ENCODE data around the gene PPP1R7. TPM values are rescaled to one million over a fixed set of nuclear protein-coding genes. Genes with fewer than 3 reads are reported as not detected.

PPP1R7 gene
- total and polyA plus RNA-seq, 4 donors = 40.6 to 101 (median 83.4) TPM

DNA sequence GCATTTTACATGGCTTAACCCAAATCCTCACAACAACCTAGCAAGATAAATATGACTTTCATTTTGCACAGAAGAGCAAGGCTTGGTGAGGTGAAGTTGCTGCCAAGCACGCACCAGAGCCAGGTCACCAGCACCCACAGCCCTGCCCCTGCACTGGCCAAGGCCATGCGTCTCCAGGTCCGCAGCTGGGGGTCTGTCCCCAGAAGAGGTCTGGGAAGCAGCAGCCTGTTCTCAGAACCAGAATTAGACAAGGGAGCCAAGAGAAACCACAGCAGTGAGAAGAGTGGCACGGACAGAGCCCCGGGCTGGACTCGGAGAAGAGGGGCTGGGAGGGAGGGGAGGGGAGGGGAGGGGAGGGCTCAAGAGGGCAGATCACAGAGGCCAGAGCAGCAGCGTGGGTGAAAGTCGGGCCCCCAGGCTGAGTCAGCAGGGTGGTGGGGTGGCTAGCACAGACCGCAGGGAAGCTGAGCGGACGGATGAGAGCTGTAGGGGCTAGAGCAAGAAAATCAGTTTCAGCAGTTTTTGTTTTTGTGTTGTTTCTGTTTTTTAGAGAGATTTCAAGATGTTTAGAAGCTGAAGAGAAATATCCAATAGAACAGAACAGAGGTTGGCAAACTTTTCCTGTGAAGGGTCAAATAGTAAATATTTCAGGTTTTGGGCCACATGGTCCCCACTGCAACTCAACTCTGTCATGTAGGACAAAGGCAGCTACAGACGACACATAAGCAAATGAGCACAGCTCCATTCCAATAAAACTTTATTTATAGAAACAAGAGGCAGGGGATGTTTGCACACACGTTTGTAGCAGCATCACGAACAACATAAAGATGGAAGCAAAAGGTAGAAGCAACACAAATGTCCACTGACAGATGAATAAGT lies 40.8 kb upstream of the PPP1R7 start:
- Histone ChIP-seq H3K9me3 (ENCODE audit: control insufficient read depth, insufficient read depth, low read length) (no peaks in the 10 kb centered on the region), H3K27ac (ENCODE audit: low read depth, low read length) (no peak overlapping the region), H3K4me3 (ENCODE audit: low read depth, low read length) (no peak overlapping the region), H3K27me3 (ENCODE audit: control insufficient read depth, insufficient read depth, low read length) (no peaks in the 10 kb centered on the region), H3K36me3 (ENCODE audit: control insufficient read depth, insufficient read depth, low read length) (peaks cover 54% of the 10 kb centered on the region), H3K4me1 (ENCODE audit: control insufficient read depth, insufficient read depth, low read length) (no peaks in the 10 kb centered on the region)
- 97% methylated on average over 9 of the region's 14 CpGs for WGBS (ENCODE audit: insufficient coverage)
- no peak for DNase-seq (ENCODE audit: low read depth in 4 of 6, low spot score in 6 of 6)

GRCh38 chr2:241110089-241110606 lies 40.1 kb upstream of the PPP1R7 start:
- no peak overlapping the region for H3K27ac ChIP-seq (ENCODE audit: low read depth, low read length)
- WGBS (ENCODE audit: insufficient coverage) = 87% methylated on average over 9 of the region's 9 CpGs

GRCh38 chr2:241110607-241111439 lies 39.4 kb upstream of the PPP1R7 start:
- Histone ChIP-seq H3K36me3 (ENCODE audit: control insufficient read depth, insufficient read depth, low read length) (peaks cover 60% of the 10 kb centered on the region), H3K4me1 (ENCODE audit: control insufficient read depth, insufficient read depth, low read length) (no peaks in the 10 kb centered on the region), H3K4me3 (ENCODE audit: low read depth, low read length) (no peak overlapping the region), H3K9me3 (ENCODE audit: control insufficient read depth, insufficient read depth, low read length) (no peaks in the 10 kb centered on the region), H3K27me3 (ENCODE audit: control insufficient read depth, insufficient read depth, low read length) (no peaks in the 10 kb centered on the region), H3K27ac (ENCODE audit: low read depth, low read length) (no peak overlapping the region)
- 89% methylated on average over 18 of the region's 19 CpGs for WGBS (ENCODE audit: insufficient coverage)
- no peak for DNase-seq (ENCODE audit: low read depth in 4 of 6, low spot score in 6 of 6)

More at GRCh38 chr2:241110089-241110606, 40.1 kb upstream of the PPP1R7 start:
- Histone ChIP-seq H3K36me3 (ENCODE audit: control insufficient read depth, insufficient read depth, low read length) (peaks cover 57% of the 10 kb centered on the region), H3K4me1 (ENCODE audit: control insufficient read depth, insufficient read depth, low read length) (no peaks in the 10 kb centered on the region), H3K4me3 (ENCODE audit: low read depth, low read length) (no peak overlapping the region), H3K9me3 (ENCODE audit: control insufficient read depth, insufficient read depth, low read length) (no peaks in the 10 kb centered on the region), H3K27me3 (ENCODE audit: control insufficient read depth, insufficient read depth, low read length) (no peaks in the 10 kb centered on the region)
- no peak for DNase-seq (ENCODE audit: low read depth in 4 of 6, low spot score in 6 of 6)

GRCh38 chr2:241111440-241111805 lies 38.8 kb upstream of the PPP1R7 start:
- 88% methylated on average over 9 of the region's 9 CpGs for WGBS (ENCODE audit: insufficient coverage)
- Histone ChIP-seq H3K27ac (ENCODE audit: low read depth, low read length) (no peak overlapping the region), H3K4me1 (ENCODE audit: control insufficient read depth, insufficient read depth, low read length) (no peaks in the 10 kb centered on the region), H3K9me3 (ENCODE audit: control insufficient read depth, insufficient read depth, low read length) (no peaks in the 10 kb centered on the region), H3K36me3 (ENCODE audit: control insufficient read depth, insufficient read depth, low read length) (peaks cover 65% of the 10 kb centered on the region), H3K27me3 (ENCODE audit: control insufficient read depth, insufficient read depth, low read length) (no peaks in the 10 kb centered on the region), H3K4me3 (ENCODE audit: low read depth, low read length) (no peak overlapping the region)
- DNase-seq (ENCODE audit: low read depth in 4 of 6, low spot score in 6 of 6) = no peak

- H3K9me3 ChIP-seq (ENCODE audit: control insufficient read depth, insufficient read depth, low read length) = no peaks in the 10 kb centered on the region
- H3K27me3 ChIP-seq (ENCODE audit: control insufficient read depth, insufficient read depth, low read length) = no peaks in the 10 kb centered on the region
- H3K4me1 ChIP-seq (ENCODE audit: control insufficient read depth, insufficient read depth, low read length) = no peaks in the 10 kb centered on the region
- H3K27ac ChIP-seq (ENCODE audit: low read depth, low read length) = no peak overlapping the region
- whole genome bisulfite sequencing (ENCODE audit: insufficient coverage) = 88% methylated on average over 14 of the region's 17 CpGs
- DNase-seq (ENCODE audit: low read depth in 4 of 6, low spot score in 6 of 6) = no peak
- H3K4me3 ChIP-seq (ENCODE audit: low read depth, low read length) = no peak overlapping the region
- H3K36me3 ChIP-seq (ENCODE audit: control insufficient read depth, insufficient read depth, low read length) = peaks cover 65% of the 10 kb centered on the region
Observed at GRCh38 chr2:241112046-241112445, 38.2 kb upstream of the PPP1R7 start.

GRCh38 chr2:241112592-241112991 lies 37.7 kb upstream of the PPP1R7 start:
- no peaks in the 10 kb centered on the region for H3K9me3 ChIP-seq (ENCODE audit: control insufficient read depth, insufficient read depth, low read length)
- no peak overlapping the region for H3K4me3 ChIP-seq (ENCODE audit: low read depth, low read length)
- peaks cover 63% of the 10 kb centered on the region for H3K36me3 ChIP-seq (ENCODE audit: control insufficient read depth, insufficient read depth, low read length)
- no peak overlapping the region for H3K27ac ChIP-seq (ENCODE audit: low read depth, low read length)
- no peak for DNase-seq (ENCODE audit: low read depth in 4 of 6, low spot score in 6 of 6)
- H3K4me1 ChIP-seq (ENCODE audit: control insufficient read depth, insufficient read depth, low read length) = no peaks in the 10 kb centered on the region
- WGBS (ENCODE audit: insufficient coverage) = 95% methylated on average over 7 of the region's 8 CpGs
- H3K27me3 ChIP-seq (ENCODE audit: control insufficient read depth, insufficient read depth, low read length) = no peaks in the 10 kb centered on the region

- H3K4me1 ChIP-seq (ENCODE audit: control insufficient read depth, insufficient read depth, low read length) = no peaks in the 10 kb centered on the region
Observed at GRCh38 chr2:241114836-241115235, 35.4 kb upstream of the PPP1R7 start.

DNA sequence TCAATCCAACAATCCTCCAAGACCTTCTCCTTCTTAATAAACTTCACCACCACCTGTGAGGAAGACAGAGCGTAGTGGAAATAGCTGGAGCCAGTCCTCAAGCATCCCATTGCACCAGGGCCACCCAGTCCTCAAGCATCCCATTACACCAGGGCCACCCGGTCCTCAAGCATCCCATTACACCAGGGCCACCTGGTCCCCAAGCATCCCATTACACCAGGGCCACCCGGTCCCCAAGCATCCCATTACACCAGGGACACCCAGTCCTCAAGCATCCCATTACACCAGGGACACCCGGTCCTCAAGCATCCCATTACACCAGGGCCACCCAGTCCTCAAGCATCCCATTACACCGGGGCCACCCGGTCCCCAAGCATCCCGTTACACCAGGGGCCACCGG lies 34.9 kb upstream of the PPP1R7 start:
- Histone ChIP-seq H3K27me3 (ENCODE audit: control insufficient read depth, insufficient read depth, low read length) (no peaks in the 10 kb centered on the region), H3K4me1 (ENCODE audit: control insufficient read depth, insufficient read depth, low read length) (no peaks in the 10 kb centered on the region), H3K4me3 (ENCODE audit: low read depth, low read length) (no peak overlapping the region), H3K36me3 (ENCODE audit: control insufficient read depth, insufficient read depth, low read length) (peaks cover 53% of the 10 kb centered on the region), H3K9me3 (ENCODE audit: control insufficient read depth, insufficient read depth, low read length) (no peaks in the 10 kb centered on the region), H3K27ac (ENCODE audit: low read depth, low read length) (no peak overlapping the region)
- no peak for DNase-seq (ENCODE audit: low read depth in 4 of 6, low spot score in 6 of 6)
- WGBS (ENCODE audit: insufficient coverage) = 97% methylated on average over 8 of the region's 8 CpGs

More at GRCh38 chr2:241114836-241115235, 35.4 kb upstream of the PPP1R7 start:
- Histone ChIP-seq H3K36me3 (ENCODE audit: control insufficient read depth, insufficient read depth, low read length) (peaks cover 54% of the 10 kb centered on the region), H3K4me3 (ENCODE audit: low read depth, low read length) (no peak overlapping the region), H3K27me3 (ENCODE audit: control insufficient read depth, insufficient read depth, low read length) (no peaks in the 10 kb centered on the region), H3K27ac (ENCODE audit: low read depth, low read length) (no peak overlapping the region), H3K9me3 (ENCODE audit: control insufficient read depth, insufficient read depth, low read length) (no peaks in the 10 kb centered on the region)
- WGBS (ENCODE audit: insufficient coverage) = 94% methylated on average over 11 of the region's 11 CpGs
- no peak for DNase-seq (ENCODE audit: low read depth in 4 of 6, low spot score in 6 of 6)

- Histone ChIP-seq H3K9me3 (ENCODE audit: control insufficient read depth, insufficient read depth, low read length) (no peaks in the 10 kb centered on the region), H3K27ac (ENCODE audit: low read depth, low read length) (no peak overlapping the region), H3K4me3 (ENCODE audit: low read depth, low read length) (no peak overlapping the region), H3K4me1 (ENCODE audit: control insufficient read depth, insufficient read depth, low read length) (no peaks in the 10 kb centered on the region), H3K36me3 (ENCODE audit: control insufficient read depth, insufficient read depth, low read length) (peaks cover 40% of the 10 kb centered on the region), H3K27me3 (ENCODE audit: control insufficient read depth, insufficient read depth, low read length) (no peaks in the 10 kb centered on the region)
- 86% methylated on average over 30 of the region's 32 CpGs for WGBS (ENCODE audit: insufficient coverage)
- no peak for DNase-seq (ENCODE audit: low read depth in 4 of 6, low spot score in 6 of 6)
Observed at GRCh38 chr2:241116606-241117560, 33.4 kb upstream of the PPP1R7 start.

Data from spinal cord (tissue), 10 donors.